WTC11 (cell line): ENCODE results near the gene TRMT2A. TPM values are rescaled to one million over a fixed set of nuclear protein-coding genes. Genes with fewer than 3 reads are reported as not detected.

ENCODE experiments used
- ATAC-seq: fragments of 200-7000 bp; cut with Tn5 transposase; 2 replicates; pipeline ENCODE4 v1.10.0; 2021; ENCODE audit warnings: mild to moderate bottlenecking, moderate library complexity
- CTCF ChIA-PET: fragments of 300-600 bp; sonication (Branson Sonifier 250); formaldehyde crosslinking; loops from one replicate; lab custom pipeline; 2021; ENCODE audit warnings: antibody characterized with exemption; lab: Charles Lee
- POLR2A ChIA-PET: fragments of 350-600 bp; sonication (Branson Sonifier 250); formaldehyde crosslinking; loops from one replicate; lab custom pipeline; 2021; ENCODE audit warnings: antibody characterized with exemption; lab: Charles Lee
- DNase-seq: peaks from one replicate; pipeline ENCODE4 v3.0.0; 2021; ENCODE audit warnings: low spot score
- H3K27ac Mint-ChIP-seq: 2 replicates; pipeline ENCODE4 v1.8.0; 2021; ENCODE audit warnings: mixed read lengths
- H3K27me3 Mint-ChIP-seq: 2 replicates; pipeline ENCODE4 v1.8.0; 2021; ENCODE audit warnings: low read depth, mild to moderate bottlenecking, moderate library complexity, mixed read lengths
- H3K36me3 Mint-ChIP-seq: 2 replicates; pipeline ENCODE4 v1.8.0; 2021; ENCODE audit warnings: mixed read lengths
- H3K4me1 Mint-ChIP-seq: 2 replicates; pipeline ENCODE4 v1.8.0; 2022; ENCODE audit warnings: mixed read lengths
- H3K4me3 Mint-ChIP-seq: 2 replicates; pipeline ENCODE4 v1.8.0; 2021; ENCODE audit warnings: mild to moderate bottlenecking, moderate library complexity, mixed read lengths
- H3K9me3 Mint-ChIP-seq: 2 replicates; pipeline ENCODE4 v1.8.0; 2021; ENCODE audit warnings: mixed read lengths
- ATF1 ChIP-seq: sonication (generic); formaldehyde crosslinking; IDR thresholded peaks from 2 replicates; pipeline ENCODE4 v1.8.1; 2023; ENCODE audit warnings: mild to moderate bottlenecking, moderate library complexity, missing genetic modification reagents
- ATF3 ChIP-seq: sonication (generic); formaldehyde crosslinking; conservative IDR thresholded peaks from 2 replicates; pipeline ENCODE4 v1.8.1; 2022; ENCODE audit warnings: mild to moderate bottlenecking, missing genetic modification reagents
- CTCF ChIP-seq: fragments of 200-600 bp; IDR thresholded peaks from 2 replicates; pipeline ENCODE4 v1.8.0; 2022; ENCODE audit warnings: antibody characterized with exemption
- EMX1 ChIP-seq: fragments of 250-450 bp; sonication (Bioruptor Pico); IDR thresholded peaks from 2 replicates; pipeline ENCODE4 v1.8.0; 2021; ENCODE audit warnings: mild to moderate bottlenecking
- FOXJ3 ChIP-seq: sonication (generic); formaldehyde crosslinking; IDR thresholded peaks from 2 replicates; pipeline ENCODE4 v1.9.0; 2021; ENCODE audit warnings: missing genetic modification reagents, mild to moderate bottlenecking, borderline replicate concordance
- FOXP4 ChIP-seq: sonication (generic); formaldehyde crosslinking; IDR thresholded peaks from 2 replicates; pipeline ENCODE4 v1.8.0; 2022; ENCODE audit warnings: mild to moderate bottlenecking, missing genetic modification reagents
- GRHL2 ChIP-seq: fragments of 250-450 bp; sonication (Bioruptor Pico); IDR thresholded peaks from 2 replicates; pipeline ENCODE4 v1.8.0; 2022; ENCODE audit warnings: mild to moderate bottlenecking, moderate library complexity; ENCODE audit not compliant: insufficient replicate concordance, severe bottlenecking
- NR1H2 ChIP-seq: sonication (generic); formaldehyde crosslinking; IDR thresholded peaks from 2 replicates; pipeline ENCODE4 v1.9.0; 2021; ENCODE audit warnings: mild to moderate bottlenecking, moderate library complexity, missing genetic modification reagents
- NR3C1 ChIP-seq: sonication (generic); formaldehyde crosslinking; conservative IDR thresholded peaks from 2 replicates; pipeline ENCODE4 v1.8.1; 2023; ENCODE audit warnings: low read depth, mild to moderate bottlenecking, missing genetic modification reagents
- SOX15 ChIP-seq: fragments of 250-450 bp; sonication (Bioruptor Pico); IDR thresholded peaks from 2 replicates; pipeline ENCODE4 v1.9.0; 2021; ENCODE audit warnings: mild to moderate bottlenecking
- TCF7 ChIP-seq: sonication (generic); formaldehyde crosslinking; IDR thresholded peaks from 2 replicates; pipeline ENCODE4 v1.8.0; 2022; ENCODE audit warnings: mild to moderate bottlenecking, low read depth, missing genetic modification reagents, moderate library complexity
- TEAD1 ChIP-seq: sonication (generic); formaldehyde crosslinking; IDR thresholded peaks from 2 replicates; pipeline ENCODE4 v1.8.0; 2022; ENCODE audit warnings: mild to moderate bottlenecking, missing genetic modification reagents
- TP53 ChIP-seq: sonication (generic); formaldehyde crosslinking; IDR thresholded peaks from 2 replicates; pipeline ENCODE4 v1.8.1; 2023; ENCODE audit warnings: mild to moderate bottlenecking, missing genetic modification reagents
- ZNF121 ChIP-seq: sonication (generic); formaldehyde crosslinking; IDR thresholded peaks from 2 replicates; pipeline ENCODE4 v1.8.0; 2023; ENCODE audit warnings: missing genetic modification reagents
- ZNF138 ChIP-seq: sonication (generic); formaldehyde crosslinking; conservative IDR thresholded peaks from 2 replicates; pipeline ENCODE4 v1.8.1; 2022; ENCODE audit warnings: mild to moderate bottlenecking, moderate library complexity, missing genetic modification reagents
- ZNF425 ChIP-seq: fragments of 250-450 bp; sonication (Bioruptor Pico); conservative IDR thresholded peaks from 2 replicates; pipeline ENCODE4 v1.9.0; 2021; ENCODE audit warnings: mild to moderate bottlenecking
- ZNF671 ChIP-seq: fragments of 250-450 bp; sonication (Bioruptor Pico); IDR thresholded peaks from 2 replicates; pipeline ENCODE4 v1.8.0; 2021; ENCODE audit warnings: mild to moderate bottlenecking
- total RNA-seq: library from RNA; stranded (reverse); gene quantifications from 3 replicates; pipeline ENCODE4 v1.2.3, GENCODE V29; 2021
- TF ChIP-seq, protein P1 (sequence below): sonication (generic); formaldehyde crosslinking; conservative IDR thresholded peaks from 2 replicates; pipeline ENCODE4 v1.8.1; 2023; ENCODE audit warnings: mild to moderate bottlenecking, low read depth, missing genetic modification reagents, moderate library complexity
- TF ChIP-seq, protein P2 (sequence below): sonication (generic); formaldehyde crosslinking; IDR thresholded peaks from 2 replicates; pipeline ENCODE4 v1.8.1; 2022; ENCODE audit warnings: low read depth, missing genetic modification reagents, borderline replicate concordance

TRMT2A gene
- total RNA-seq, 1 experiment from 2014 or later = 68.6 TPM

DNA sequence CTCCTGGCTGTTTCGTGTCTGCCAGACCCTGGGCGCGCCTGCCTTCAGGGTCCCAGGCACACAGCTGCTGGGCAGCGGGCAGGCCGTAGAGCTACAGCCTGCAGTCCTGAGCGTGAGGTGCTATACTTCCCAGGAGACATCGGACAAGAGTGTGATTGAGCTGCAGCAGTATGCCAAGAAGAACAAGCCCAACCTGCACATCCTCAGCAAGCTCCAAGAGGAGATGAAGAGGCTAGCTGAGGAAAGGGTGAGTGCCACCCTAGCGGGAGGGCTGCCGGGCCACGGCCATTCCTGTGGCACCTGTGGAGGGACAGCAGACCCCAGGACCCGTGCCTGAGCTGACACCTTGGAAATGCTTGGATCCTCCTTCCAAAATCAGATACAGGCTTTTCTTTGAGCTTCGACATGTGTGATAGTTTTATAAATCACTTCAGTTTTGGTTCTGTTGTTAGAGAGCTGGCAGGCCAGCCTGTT, 8.2 kb downstream of the TRMT2A start:
- no peak for DNase-seq
- H3K4me3 Mint-ChIP-seq = no peak overlapping the region
- CTCF ChIA-PET = no interaction called here
- no peaks in the 10 kb centered on the region for H3K4me1 Mint-ChIP-seq
- H3K27ac Mint-ChIP-seq = no peak overlapping the region; the same call in 1 of the 2 replicates
- no peaks in the 10 kb centered on the region for H3K9me3 Mint-ChIP-seq
- H3K36me3 Mint-ChIP-seq = peaks cover 56% of the 10 kb centered on the region
- ATAC-seq = no peak
- no peaks in the 10 kb centered on the region for H3K27me3 Mint-ChIP-seq
- TF ChIP-seq TCF7 (CRISPR knock-in tag) (no peak), ZNF425 (CRISPR knock-in tag) (no peak), CTCF (no peak), TP53 (CRISPR knock-in tag) (no peak), ZNF138 (CRISPR knock-in tag) (no peak), SOX15 (no peak), FOXJ3 (CRISPR knock-in tag) (no peak), EMX1 (CRISPR knock-in tag) (no peak), FOXP4 (CRISPR knock-in tag) (no peak), ATF3 (CRISPR knock-in tag) (no peak)
- TF ChIP-seq, protein P1, sequence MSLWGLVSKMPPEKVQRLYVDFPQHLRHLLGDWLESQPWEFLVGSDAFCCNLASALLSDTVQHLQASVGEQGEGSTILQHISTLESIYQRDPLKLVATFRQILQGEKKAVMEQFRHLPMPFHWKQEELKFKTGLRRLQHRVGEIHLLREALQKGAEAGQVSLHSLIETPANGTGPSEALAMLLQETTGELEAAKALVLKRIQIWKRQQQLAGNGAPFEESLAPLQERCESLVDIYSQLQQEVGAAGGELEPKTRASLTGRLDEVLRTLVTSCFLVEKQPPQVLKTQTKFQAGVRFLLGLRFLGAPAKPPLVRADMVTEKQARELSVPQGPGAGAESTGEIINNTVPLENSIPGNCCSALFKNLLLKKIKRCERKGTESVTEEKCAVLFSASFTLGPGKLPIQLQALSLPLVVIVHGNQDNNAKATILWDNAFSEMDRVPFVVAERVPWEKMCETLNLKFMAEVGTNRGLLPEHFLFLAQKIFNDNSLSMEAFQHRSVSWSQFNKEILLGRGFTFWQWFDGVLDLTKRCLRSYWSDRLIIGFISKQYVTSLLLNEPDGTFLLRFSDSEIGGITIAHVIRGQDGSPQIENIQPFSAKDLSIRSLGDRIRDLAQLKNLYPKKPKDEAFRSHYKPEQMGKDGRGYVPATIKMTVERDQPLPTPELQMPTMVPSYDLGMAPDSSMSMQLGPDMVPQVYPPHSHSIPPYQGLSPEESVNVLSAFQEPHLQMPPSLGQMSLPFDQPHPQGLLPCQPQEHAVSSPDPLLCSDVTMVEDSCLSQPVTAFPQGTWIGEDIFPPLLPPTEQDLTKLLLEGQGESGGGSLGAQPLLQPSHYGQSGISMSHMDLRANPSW (CRISPR knock-in tag) = no peak
- POLR2A ChIA-PET = no interaction called here

DNA sequence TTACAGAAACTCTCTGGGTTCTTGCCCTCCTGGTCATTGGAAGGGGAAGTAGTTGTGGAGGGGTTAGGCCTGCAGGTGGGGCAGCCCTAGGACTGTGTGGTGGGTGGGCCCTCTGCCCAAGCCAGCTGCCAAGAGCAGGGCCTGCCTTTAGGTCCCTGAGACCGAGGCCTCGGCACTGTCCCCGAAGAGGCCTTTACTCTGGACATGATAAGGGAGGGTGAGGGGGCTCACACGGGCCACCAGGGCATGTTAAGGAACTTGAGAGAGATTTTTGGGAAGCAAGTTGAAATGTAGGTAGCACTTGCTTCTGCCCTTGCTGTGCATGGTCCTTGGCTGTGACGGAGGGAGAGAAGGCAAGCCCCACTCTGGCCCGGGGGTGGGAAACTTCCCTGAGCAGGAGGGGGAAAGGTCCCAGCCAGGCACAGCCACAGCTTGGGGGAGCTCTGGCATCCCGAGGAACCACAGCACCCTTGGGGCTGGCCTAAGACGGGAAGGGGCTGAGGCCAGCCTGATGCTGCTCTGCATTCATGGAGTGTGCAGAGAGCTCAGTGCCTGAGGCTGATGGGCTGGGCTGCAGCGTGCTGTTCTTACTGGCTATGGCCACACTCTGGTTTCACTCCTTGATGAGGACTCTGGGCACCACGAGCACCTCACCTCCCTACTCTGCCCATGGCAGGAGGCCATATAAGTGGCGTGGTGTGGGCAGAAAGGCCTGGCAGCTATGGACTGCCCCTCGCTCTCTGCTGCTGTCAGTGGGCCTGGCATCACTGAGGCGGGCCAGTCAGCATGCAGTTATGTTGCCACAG, 8.9 kb downstream of the TRMT2A start:
- no peak for DNase-seq
- CTCF ChIA-PET = interaction anchor here (1.2 kb wide), 1 partner anchor 378 kb away, joined by 3 read pairs; no protein-coding TSS in a partner anchor
- H3K4me3 Mint-ChIP-seq = no peak overlapping the region
- TF ChIP-seq ZNF671 (CRISPR knock-in tag) = no peak
- TF ChIP-seq, protein P1 (CRISPR knock-in tag) = no peak
- no peak for TF ChIP-seq NR1H2
- TF ChIP-seq ATF1 (CRISPR knock-in tag) = no peak
- no peak for TF ChIP-seq TEAD1 (CRISPR knock-in tag)
- TF ChIP-seq, protein P2, sequence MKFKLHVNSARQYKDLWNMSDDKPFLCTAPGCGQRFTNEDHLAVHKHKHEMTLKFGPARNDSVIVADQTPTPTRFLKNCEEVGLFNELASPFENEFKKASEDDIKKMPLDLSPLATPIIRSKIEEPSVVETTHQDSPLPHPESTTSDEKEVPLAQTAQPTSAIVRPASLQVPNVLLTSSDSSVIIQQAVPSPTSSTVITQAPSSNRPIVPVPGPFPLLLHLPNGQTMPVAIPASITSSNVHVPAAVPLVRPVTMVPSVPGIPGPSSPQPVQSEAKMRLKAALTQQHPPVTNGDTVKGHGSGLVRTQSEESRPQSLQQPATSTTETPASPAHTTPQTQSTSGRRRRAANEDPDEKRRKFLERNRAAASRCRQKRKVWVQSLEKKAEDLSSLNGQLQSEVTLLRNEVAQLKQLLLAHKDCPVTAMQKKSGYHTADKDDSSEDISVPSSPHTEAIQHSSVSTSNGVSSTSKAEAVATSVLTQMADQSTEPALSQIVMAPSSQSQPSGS (CRISPR knock-in tag) = no peak
- TF ChIP-seq NR3C1 = no peak
- no peak for TF ChIP-seq GRHL2 (CRISPR knock-in tag)
- TF ChIP-seq ZNF121 (CRISPR knock-in tag) = no peak

More for the DNA sequence above, 8.9 kb downstream of the TRMT2A start:
- H3K4me1 Mint-ChIP-seq = no peaks in the 10 kb centered on the region
- no peaks in the 10 kb centered on the region for H3K27me3 Mint-ChIP-seq
- H3K36me3 Mint-ChIP-seq = peaks cover 62% of the 10 kb centered on the region
- POLR2A ChIA-PET = no interaction called here
- no peak overlapping the region; the same call in 1 of the 2 replicates for H3K27ac Mint-ChIP-seq
- ATAC-seq = no peak
- no peaks in the 10 kb centered on the region for H3K9me3 Mint-ChIP-seq
